T-helper 1 cell (primary cell): Measurements from ENCODE around the gene SYNJ2.

Experiments used
- DNase-seq, 5 donors: peaks; one replicate each; pipeline ENCODE4 v3.0.0-alpha.2; 2012 to 2020

The SYNJ2 gene

GRCh38 chr6:158028421-158028820 lies 46.8 kb downstream of the SYNJ2 start:
- no peak for DNase-seq

GRCh38 chr6:158028876-158029275 lies 47.2 kb downstream of the SYNJ2 start:
- no peak for DNase-seq

- DNase-seq, result no peak
Measured at GRCh38 chr6:158029668-158030230, 48.1 kb downstream of the SYNJ2 start.

GRCh38 chr6:158030380-158031300 lies 49.0 kb downstream of the SYNJ2 start:
- DNase-seq, result no peak

GRCh38 chr6:158031381-158032353 lies 50.0 kb downstream of the SYNJ2 start:
- DNase-seq, result peak in 1 of 5 donors; percentile 34

- DNase-seq, result no peak
Measured at GRCh38 chr6:158032354-158032733, 50.7 kb downstream of the SYNJ2 start.

GRCh38 chr6:158033077-158033750 lies 51.6 kb downstream of the SYNJ2 start:
- no peak for DNase-seq

- no peak for DNase-seq
Measured at GRCh38 chr6:158033751-158034702, 52.4 kb downstream of the SYNJ2 start.

- DNase-seq, result no peak
Measured at GRCh38 chr6:158036261-158036660, 54.6 kb downstream of the SYNJ2 start.

- DNase-seq, result no peak
Measured at GRCh38 chr6:158037021-158037420, 55.4 kb downstream of the SYNJ2 start.

GRCh38 chr6:158037771-158038170 lies 56.1 kb downstream of the SYNJ2 start:
- no peak for DNase-seq

- no peak for DNase-seq
Measured at GRCh38 chr6:158038291-158039177, 56.9 kb downstream of the SYNJ2 start.

- DNase-seq, result no peak
Measured at GRCh38 chr6:158039178-158039557, 57.5 kb downstream of the SYNJ2 start.

GRCh38 chr6:158039571-158040050 lies 57.9 kb downstream of the SYNJ2 start:
- DNase-seq, result peak in 1 of 5 donors; percentile 46

GRCh38 chr6:158040051-158040803 lies 58.6 kb downstream of the SYNJ2 start:
- peak in 1 of 5 donors; percentile 78 for DNase-seq

GRCh38 chr6:158040804-158041347 lies 59.2 kb downstream of the SYNJ2 start:
- no peak for DNase-seq

- DNase-seq, result no peak
Measured at GRCh38 chr6:158041370-158041769, 59.7 kb downstream of the SYNJ2 start.

- DNase-seq, result no peak
Measured at GRCh38 chr6:158041788-158042187, 60.1 kb downstream of the SYNJ2 start.

- no peak for DNase-seq
Measured at GRCh38 chr6:158042245-158042798, 60.7 kb downstream of the SYNJ2 start.
